ENCODE measurements around the gene ETV3.

Gene ETV3

DNA sequence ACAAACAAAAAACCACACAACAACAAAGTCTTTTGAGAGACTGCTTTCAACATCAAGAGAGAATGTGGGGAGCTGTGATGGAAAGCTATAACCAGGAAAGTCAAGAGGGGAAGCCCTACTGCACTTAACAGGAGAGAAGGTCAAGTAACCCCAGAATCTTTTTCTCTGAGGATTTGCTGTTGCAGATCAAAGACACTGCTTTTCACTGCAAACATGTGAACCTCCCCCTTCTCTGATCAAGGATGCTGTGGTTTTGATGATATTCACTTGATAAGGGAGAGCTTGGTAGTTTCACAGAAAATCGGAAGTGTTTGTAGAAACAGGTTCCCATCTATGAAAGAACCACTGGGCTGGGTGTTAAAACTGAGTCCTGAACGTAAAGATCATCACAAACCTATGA, 4.8 kb downstream of the ETV3 start:
- no peak overlapping the region for H3K27ac ChIP-seq (ENCODE audit: low read depth in 2 of 2, low read length in 2 of 2)
- peaks cover 15 to 21% of the 10 kb centered on the region in 2 donors for H3K4me1 ChIP-seq (ENCODE audit: control insufficient read depth in 2 of 2, insufficient read depth in 2 of 2, low read length in 2 of 2)
- no peaks in the 10 kb centered on the region for H3K9me3 ChIP-seq (ENCODE audit: control insufficient read depth in 2 of 2, low read length in 2 of 2)
- peaks cover 54 to 67% of the 10 kb centered on the region in 2 donors for H3K36me3 ChIP-seq (ENCODE audit: control insufficient read depth in 2 of 2, insufficient read depth in 2 of 2, low read length in 2 of 2)
- no peak overlapping the region for H3K9ac ChIP-seq (ENCODE audit: low read depth in 1 of 2, low read length in 2 of 2)
- H3K27me3 ChIP-seq (ENCODE audit: control insufficient read depth in 2 of 2, insufficient read depth in 2 of 2, low read length in 2 of 2) = no peaks in the 10 kb centered on the region
- no peak overlapping the region for H3K4me3 ChIP-seq (ENCODE audit: low read length in 2 of 2)

DNA sequence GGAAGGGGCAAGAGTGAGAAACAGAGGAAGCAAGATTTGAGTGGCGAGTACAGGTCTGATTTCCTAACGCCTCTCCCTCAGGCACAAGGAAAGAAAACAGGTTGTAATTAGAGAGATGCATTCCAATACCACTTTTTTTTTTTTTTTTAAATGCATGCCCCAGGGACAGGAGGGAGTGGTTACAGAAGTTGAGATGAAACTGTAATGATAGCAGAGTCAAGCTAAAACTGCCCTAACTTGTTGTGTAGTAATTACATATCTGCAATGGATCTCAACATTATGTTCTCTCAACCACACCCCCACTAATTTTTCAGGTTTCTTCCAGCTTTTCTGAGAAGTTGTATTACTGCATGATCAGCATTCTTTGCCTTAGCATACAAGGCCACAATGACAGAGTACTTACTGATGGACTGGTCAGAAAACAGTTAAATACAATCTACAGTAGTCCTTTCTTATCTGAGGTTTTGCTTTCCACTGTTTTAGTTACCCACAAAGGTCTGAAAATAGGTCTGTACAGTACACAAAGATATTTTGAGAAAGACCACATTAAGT, 5.5 kb downstream of the ETV3 start:
- Histone ChIP-seq H3K36me3 (ENCODE audit: control insufficient read depth in 2 of 2, insufficient read depth in 2 of 2, low read length in 2 of 2) (peaks cover 60 to 75% of the 10 kb centered on the region in 2 donors), H3K4me3 (ENCODE audit: low read length in 2 of 2) (no peak overlapping the region), H3K27me3 (ENCODE audit: control insufficient read depth in 2 of 2, insufficient read depth in 2 of 2, low read length in 2 of 2) (no peaks in the 10 kb centered on the region), H3K9ac (ENCODE audit: low read depth in 1 of 2, low read length in 2 of 2) (no peak overlapping the region), H3K9me3 (ENCODE audit: control insufficient read depth in 2 of 2, low read length in 2 of 2) (no peaks in the 10 kb centered on the region), H3K4me1 (ENCODE audit: control insufficient read depth in 2 of 2, insufficient read depth in 2 of 2, low read length in 2 of 2) (peaks cover 15 to 21% of the 10 kb centered on the region in 2 donors), H3K27ac (ENCODE audit: low read depth in 2 of 2, low read length in 2 of 2) (no peak overlapping the region)

DNA sequence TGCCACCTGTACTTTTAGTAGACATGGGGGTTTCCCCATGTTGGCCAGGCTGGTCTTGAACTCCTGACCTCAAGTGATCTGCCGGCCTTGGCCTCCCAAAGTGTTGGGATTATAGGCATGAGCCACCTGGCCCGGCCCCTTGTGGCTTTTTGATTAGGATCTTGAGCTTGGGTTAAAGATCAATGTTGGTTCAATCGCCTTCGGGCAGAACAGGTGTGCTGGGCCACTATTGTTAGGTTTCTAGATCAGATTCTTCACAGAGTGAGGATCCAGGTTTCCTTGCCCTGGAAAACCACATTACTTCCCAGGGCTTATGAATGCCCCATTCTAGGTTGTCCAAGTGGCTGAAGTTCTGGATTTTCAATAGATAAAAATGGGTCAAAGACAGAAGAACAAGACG, 6.1 kb downstream of the ETV3 start:
- no peaks in the 10 kb centered on the region for H3K27me3 ChIP-seq (ENCODE audit: control insufficient read depth in 2 of 2, insufficient read depth in 2 of 2, low read length in 2 of 2)
- H3K4me1 ChIP-seq (ENCODE audit: control insufficient read depth in 2 of 2, insufficient read depth in 2 of 2, low read length in 2 of 2) = peaks cover 13 to 16% of the 10 kb centered on the region in 2 donors
- peaks cover 60 to 75% of the 10 kb centered on the region in 2 donors for H3K36me3 ChIP-seq (ENCODE audit: control insufficient read depth in 2 of 2, insufficient read depth in 2 of 2, low read length in 2 of 2)
- H3K4me3 ChIP-seq (ENCODE audit: low read length in 2 of 2) = no peak overlapping the region
- no peaks in the 10 kb centered on the region for H3K9me3 ChIP-seq (ENCODE audit: control insufficient read depth in 2 of 2, low read length in 2 of 2)
- no peak overlapping the region for H3K27ac ChIP-seq (ENCODE audit: low read depth in 2 of 2, low read length in 2 of 2)
- no peak overlapping the region for H3K9ac ChIP-seq (ENCODE audit: low read depth in 1 of 2, low read length in 2 of 2)

DNA sequence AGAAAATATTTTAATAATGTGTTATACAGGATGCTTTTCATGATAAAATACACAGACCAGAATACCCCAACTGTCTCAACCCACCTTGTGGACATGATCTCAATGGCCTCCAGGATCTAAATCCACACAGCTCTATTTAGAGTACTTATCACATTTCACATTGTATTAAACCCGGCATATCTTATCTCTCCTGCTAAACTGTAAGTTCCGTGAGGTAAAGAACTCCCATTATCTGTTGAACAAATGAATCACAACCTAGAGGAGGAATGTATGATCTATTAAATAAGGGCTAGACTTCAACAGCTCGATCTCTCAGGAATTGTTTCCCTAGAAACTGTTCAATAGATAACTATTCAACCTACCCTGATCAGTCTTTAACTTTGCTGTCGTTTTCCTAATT, 6.9 kb downstream of the ETV3 start:
- H3K4me1 ChIP-seq (ENCODE audit: control insufficient read depth in 2 of 2, insufficient read depth in 2 of 2, low read length in 2 of 2) = peaks cover 5 to 8% of the 10 kb centered on the region in 2 donors
- peaks cover 63 to 79% of the 10 kb centered on the region in 2 donors for H3K36me3 ChIP-seq (ENCODE audit: control insufficient read depth in 2 of 2, insufficient read depth in 2 of 2, low read length in 2 of 2)
- H3K27ac ChIP-seq (ENCODE audit: low read depth in 2 of 2, low read length in 2 of 2) = no peak overlapping the region
- H3K9me3 ChIP-seq (ENCODE audit: control insufficient read depth in 2 of 2, low read length in 2 of 2) = no peaks in the 10 kb centered on the region
- no peak overlapping the region for H3K4me3 ChIP-seq (ENCODE audit: low read length in 2 of 2)
- H3K27me3 ChIP-seq (ENCODE audit: control insufficient read depth in 2 of 2, insufficient read depth in 2 of 2, low read length in 2 of 2) = no peaks in the 10 kb centered on the region
- no peak overlapping the region for H3K9ac ChIP-seq (ENCODE audit: low read depth in 1 of 2, low read length in 2 of 2)

DNA sequence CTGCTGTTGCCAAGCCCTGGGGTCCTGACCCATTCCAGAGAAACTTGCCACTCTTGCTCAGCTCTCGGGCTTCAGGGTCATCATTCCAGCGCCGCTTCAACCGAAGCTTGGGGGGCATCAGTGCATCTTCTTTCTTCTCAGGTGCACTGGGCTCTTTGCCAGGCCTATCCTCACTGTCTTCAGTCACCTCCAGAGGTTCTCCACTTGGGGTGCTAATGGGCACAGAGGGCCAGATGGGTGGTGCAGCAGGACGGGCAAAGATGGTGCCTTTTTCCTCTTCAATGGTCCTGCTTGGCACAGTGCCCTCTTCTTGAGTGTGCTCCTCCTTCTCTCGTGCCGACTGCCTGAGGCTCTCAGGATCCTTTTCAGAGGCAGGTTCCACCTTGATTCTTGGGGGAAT, 13.3 kb downstream of the ETV3 start:
- Histone ChIP-seq H3K9ac (ENCODE audit: low read depth in 1 of 2, low read length in 2 of 2) (no peak overlapping the region), H3K27me3 (ENCODE audit: control insufficient read depth in 2 of 2, insufficient read depth in 2 of 2, low read length in 2 of 2) (no peaks in the 10 kb centered on the region), H3K36me3 (ENCODE audit: control insufficient read depth in 2 of 2, insufficient read depth in 2 of 2, low read length in 2 of 2) (peaks cover 44 to 55% of the 10 kb centered on the region in 2 donors), H3K4me3 (ENCODE audit: low read length in 2 of 2) (no peak overlapping the region), H3K9me3 (ENCODE audit: control insufficient read depth in 2 of 2, low read length in 2 of 2) (no peaks in the 10 kb centered on the region), H3K4me1 (ENCODE audit: control insufficient read depth in 2 of 2, insufficient read depth in 2 of 2, low read length in 2 of 2) (no peaks in the 10 kb centered on the region), H3K27ac (ENCODE audit: low read depth in 2 of 2, low read length in 2 of 2) (no peak overlapping the region)

DNA sequence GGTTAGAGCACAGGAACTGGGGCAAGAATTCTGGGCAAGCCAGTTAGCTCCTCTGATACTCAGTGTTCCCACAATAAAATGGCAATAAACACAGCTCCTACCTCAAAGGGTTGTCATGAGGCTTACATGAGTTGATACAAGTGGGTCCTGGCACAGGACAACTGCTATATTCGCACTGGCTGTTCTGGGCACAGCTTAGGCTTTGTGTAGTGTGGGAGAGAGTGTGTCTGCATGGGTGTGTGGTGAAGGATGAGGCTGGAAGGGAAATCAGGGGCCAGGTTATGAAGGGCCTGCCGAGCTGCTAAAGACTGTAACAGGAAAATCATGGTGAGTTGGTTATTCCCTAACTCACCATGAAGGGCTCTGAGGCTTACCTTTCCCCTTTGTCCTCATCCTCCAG, 18.7 kb downstream of the ETV3 start:
- Histone ChIP-seq H3K4me1 (ENCODE audit: control insufficient read depth in 2 of 2, insufficient read depth in 2 of 2, low read length in 2 of 2) (no peaks in the 10 kb centered on the region), H3K27me3 (ENCODE audit: control insufficient read depth in 2 of 2, insufficient read depth in 2 of 2, low read length in 2 of 2) (no peaks in the 10 kb centered on the region), H3K9me3 (ENCODE audit: control insufficient read depth in 2 of 2, low read length in 2 of 2) (no peaks in the 10 kb centered on the region), H3K36me3 (ENCODE audit: control insufficient read depth in 2 of 2, insufficient read depth in 2 of 2, low read length in 2 of 2) (peaks cover 17 to 19% of the 10 kb centered on the region in 2 donors), H3K4me3 (ENCODE audit: low read length in 2 of 2) (no peak overlapping the region), H3K9ac (ENCODE audit: low read depth in 1 of 2, low read length in 2 of 2) (no peak overlapping the region), H3K27ac (ENCODE audit: low read depth in 2 of 2, low read length in 2 of 2) (no peak overlapping the region)

DNA sequence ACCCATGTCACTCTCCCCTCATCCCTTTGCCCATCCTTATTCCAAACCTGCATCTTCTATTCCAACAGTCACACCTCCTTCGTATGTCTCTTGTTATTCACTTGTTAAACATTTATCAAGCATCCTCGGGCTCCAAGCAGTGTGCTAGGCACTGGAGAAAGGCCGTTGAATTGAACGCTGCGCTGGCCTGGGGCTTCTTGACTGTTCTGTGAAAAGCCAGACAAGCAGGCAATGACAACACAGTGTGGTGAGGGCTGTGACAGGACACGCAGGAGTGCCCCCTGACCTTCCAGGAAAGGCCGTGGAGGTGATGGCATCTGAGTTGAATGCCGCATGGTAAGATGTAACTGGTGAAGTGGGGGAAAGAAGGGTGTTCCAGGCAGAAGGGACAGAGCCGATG, 19.2 kb downstream of the ETV3 start:
- Histone ChIP-seq H3K27me3 (ENCODE audit: control insufficient read depth in 2 of 2, insufficient read depth in 2 of 2, low read length in 2 of 2) (no peaks in the 10 kb centered on the region), H3K4me1 (ENCODE audit: control insufficient read depth in 2 of 2, insufficient read depth in 2 of 2, low read length in 2 of 2) (no peaks in the 10 kb centered on the region), H3K9ac (ENCODE audit: low read depth in 1 of 2, low read length in 2 of 2) (no peak overlapping the region), H3K36me3 (ENCODE audit: control insufficient read depth in 2 of 2, insufficient read depth in 2 of 2, low read length in 2 of 2) (peaks cover 13 to 15% of the 10 kb centered on the region in 2 donors), H3K27ac (ENCODE audit: low read depth in 2 of 2, low read length in 2 of 2) (no peak overlapping the region), H3K4me3 (ENCODE audit: low read length in 2 of 2) (no peak overlapping the region), H3K9me3 (ENCODE audit: control insufficient read depth in 2 of 2, low read length in 2 of 2) (no peaks in the 10 kb centered on the region)

DNA sequence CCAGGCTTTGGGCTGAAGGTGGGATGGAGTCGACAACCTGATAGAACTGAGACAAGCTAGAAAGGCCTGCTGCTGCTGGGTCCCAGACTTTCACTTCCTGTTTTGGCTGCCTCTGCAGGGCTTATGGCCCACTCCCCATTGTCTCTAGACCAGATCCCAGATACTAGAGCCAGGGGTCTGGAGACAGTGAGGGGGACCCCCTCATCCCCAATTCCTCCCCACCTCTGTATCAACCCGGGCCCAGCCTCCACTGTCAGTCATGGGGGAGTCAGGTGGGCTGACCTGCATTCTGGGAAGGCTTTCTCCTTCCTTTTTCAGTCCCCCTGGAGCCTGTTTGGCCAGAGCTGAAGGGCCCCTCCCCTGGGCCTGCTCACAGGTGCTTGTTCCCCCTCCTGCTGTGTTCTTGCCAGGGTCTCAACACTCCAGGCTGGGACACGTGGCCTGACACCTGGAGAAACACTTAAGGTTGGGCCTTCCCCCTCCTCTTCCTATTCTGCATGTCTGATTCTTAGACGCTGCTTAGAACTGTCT, 20.6 kb downstream of the ETV3 start:
- H3K4me3 ChIP-seq (ENCODE audit: low read length in 2 of 2) = no peak overlapping the region
- peaks cover 0 to 2% of the 10 kb centered on the region in 2 donors for H3K27me3 ChIP-seq (ENCODE audit: control insufficient read depth in 2 of 2, insufficient read depth in 2 of 2, low read length in 2 of 2)
- H3K9ac ChIP-seq (ENCODE audit: low read depth in 1 of 2, low read length in 2 of 2) = no peak overlapping the region
- H3K4me1 ChIP-seq (ENCODE audit: control insufficient read depth in 2 of 2, insufficient read depth in 2 of 2, low read length in 2 of 2) = no peaks in the 10 kb centered on the region
- no peaks in the 10 kb centered on the region for H3K9me3 ChIP-seq (ENCODE audit: control insufficient read depth in 2 of 2, low read length in 2 of 2)
- H3K36me3 ChIP-seq (ENCODE audit: control insufficient read depth in 2 of 2, insufficient read depth in 2 of 2, low read length in 2 of 2) = peaks cover 0 to 2% of the 10 kb centered on the region in 2 donors
- no peak overlapping the region for H3K27ac ChIP-seq (ENCODE audit: low read depth in 2 of 2, low read length in 2 of 2)

DNA sequence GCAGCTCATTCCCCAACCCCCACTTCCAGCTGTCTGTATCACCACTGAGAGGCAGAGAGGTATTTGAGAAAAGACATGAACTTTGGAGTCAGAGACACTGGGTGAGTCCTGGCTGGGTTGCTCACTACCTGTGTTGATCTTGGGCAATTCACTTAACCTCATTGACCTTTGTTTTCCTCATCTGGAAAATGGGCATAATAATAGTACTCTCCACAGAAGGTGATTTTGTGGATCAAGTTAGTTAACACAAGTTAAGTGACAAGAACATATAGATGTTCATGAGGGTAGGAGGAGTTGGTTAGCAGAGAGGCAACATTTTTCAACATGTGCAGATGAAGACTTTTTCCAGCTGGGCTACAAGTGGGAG, 21.5 kb downstream of the ETV3 start:
- peaks cover 0 to 5% of the 10 kb centered on the region in 2 donors for H3K27me3 ChIP-seq (ENCODE audit: control insufficient read depth in 2 of 2, insufficient read depth in 2 of 2, low read length in 2 of 2)
- no peak overlapping the region for H3K4me3 ChIP-seq (ENCODE audit: low read length in 2 of 2)
- H3K9me3 ChIP-seq (ENCODE audit: control insufficient read depth in 2 of 2, low read length in 2 of 2) = no peaks in the 10 kb centered on the region
- H3K27ac ChIP-seq (ENCODE audit: low read depth in 2 of 2, low read length in 2 of 2) = no peak overlapping the region
- no peak overlapping the region for H3K9ac ChIP-seq (ENCODE audit: low read depth in 1 of 2, low read length in 2 of 2)
- H3K4me1 ChIP-seq (ENCODE audit: control insufficient read depth in 2 of 2, insufficient read depth in 2 of 2, low read length in 2 of 2) = no peaks in the 10 kb centered on the region
- H3K36me3 ChIP-seq (ENCODE audit: control insufficient read depth in 2 of 2, insufficient read depth in 2 of 2, low read length in 2 of 2) = no peaks in the 10 kb centered on the region

DNA sequence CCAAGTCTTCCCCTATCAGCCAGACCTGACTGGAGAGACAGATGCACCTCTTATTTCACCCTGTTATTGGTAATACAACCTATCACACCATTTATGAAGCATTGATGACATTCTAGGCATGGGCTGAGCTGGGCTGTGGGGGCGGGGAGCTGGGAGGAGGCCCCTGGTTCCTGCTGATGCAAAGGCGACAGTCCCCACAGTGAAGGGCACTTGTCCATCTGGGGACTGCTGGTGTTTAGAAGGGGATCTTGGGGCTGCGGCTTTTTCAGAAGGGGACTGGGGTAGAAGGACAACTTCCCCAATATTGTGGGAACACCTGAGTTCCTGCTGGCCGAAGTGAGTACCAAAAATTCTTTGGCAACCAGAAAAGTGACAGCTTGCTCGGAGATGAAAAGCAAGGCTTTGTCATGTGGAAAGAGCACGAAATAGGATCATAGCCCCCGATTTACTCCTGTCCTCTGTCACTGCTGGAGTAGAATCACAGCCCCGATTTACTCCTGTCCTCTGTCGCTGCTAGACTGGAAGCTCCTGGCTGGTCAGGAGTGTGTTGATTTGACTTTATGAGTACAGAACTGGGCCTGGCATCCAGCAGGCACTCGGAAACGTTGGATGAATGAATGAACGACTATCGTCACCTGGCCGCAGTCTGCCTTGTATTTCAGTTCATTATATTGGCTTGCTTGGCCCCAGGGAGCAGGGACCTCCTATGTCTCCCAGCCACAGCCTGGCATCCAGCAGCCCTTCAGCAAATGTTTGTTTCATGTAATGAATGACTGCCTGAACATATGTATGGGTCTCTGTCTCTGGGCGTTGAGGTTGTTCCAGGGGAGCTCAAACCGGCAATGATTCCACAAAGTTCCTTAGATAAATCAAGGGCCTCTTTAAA, 22.1 kb downstream of the ETV3 start:
- H3K4me3 ChIP-seq (ENCODE audit: low read length in 2 of 2) = no peak overlapping the region
- no peak overlapping the region for H3K27ac ChIP-seq (ENCODE audit: low read depth in 2 of 2, low read length in 2 of 2)
- H3K9ac ChIP-seq (ENCODE audit: low read depth in 1 of 2, low read length in 2 of 2) = no peak overlapping the region
- H3K9me3 ChIP-seq (ENCODE audit: control insufficient read depth in 2 of 2, low read length in 2 of 2) = no peaks in the 10 kb centered on the region
- H3K4me1 ChIP-seq (ENCODE audit: control insufficient read depth in 2 of 2, insufficient read depth in 2 of 2, low read length in 2 of 2) = no peaks in the 10 kb centered on the region
- no peaks in the 10 kb centered on the region for H3K36me3 ChIP-seq (ENCODE audit: control insufficient read depth in 2 of 2, insufficient read depth in 2 of 2, low read length in 2 of 2)
- H3K27me3 ChIP-seq (ENCODE audit: control insufficient read depth in 2 of 2, insufficient read depth in 2 of 2, low read length in 2 of 2) = peaks cover 0 to 5% of the 10 kb centered on the region in 2 donors

Measured in mucosa of rectum (tissue), 2 donors.